H1 (cell line): ENCODE results near the gene GALNT2. TPM values are rescaled to one million over a fixed set of nuclear protein-coding genes. Genes with fewer than 3 reads are reported as not detected.

Experiments
- CTCF ChIA-PET: fragments of 300-600 bp; sonication (Branson Sonifier 250); formaldehyde crosslinking; loops from one replicate; lab custom pipeline; 2021; ENCODE audit not compliant: partially characterized antibody; lab: Charles Lee
- POLR2A ChIA-PET: fragments of 300-600 bp; sonication (Branson Sonifier 250); formaldehyde crosslinking; loops from one replicate; lab custom pipeline; 2021; ENCODE audit warnings: inconsistent platforms; ENCODE audit not compliant: partially characterized antibody; lab: Charles Lee
- DNase-seq, 2 experiments: peaks; one replicate each; pipeline versions ENCODE4 v3.0.0 to v3.0.0-alpha.2; 2010 to 2022; ENCODE audit warnings: low spot score in 2 of 2, low read depth in 1 of 2, mixed read lengths in 1 of 2
- FAIRE-seq: peaks from 2 replicates; lab custom pipeline; 2011; peaks lifted over from hg19 to GRCh38; lab: Jason Lieb, UNC
- H2AFZ ChIP-seq: 2 replicates; pipeline ENCODE4 v1.8.1; 2012; ENCODE audit warnings: low read length, inconsistent platforms
- H2AK5ac ChIP-seq: 2 replicates; pipeline ENCODE4 v1.6.1; 2013; ENCODE audit warnings: low read depth, low read length
- H2BK120ac ChIP-seq: replicated peaks from 2 replicates; pipeline ENCODE3; 2013; ENCODE audit warnings: low read depth, low read length, inconsistent platforms
- H2BK12ac ChIP-seq: 2 replicates; pipeline ENCODE4 v1.6.1; 2013; ENCODE audit warnings: low read depth, low read length
- H2BK15ac ChIP-seq: 2 replicates; pipeline ENCODE4 v1.6.1; 2013; ENCODE audit warnings: low read length
- H2BK20ac ChIP-seq: 2 replicates; pipeline ENCODE4 v1.6.1; 2013; ENCODE audit warnings: low read length
- H2BK5ac ChIP-seq: 2 replicates; pipeline ENCODE4 v1.6.1; 2013; ENCODE audit warnings: low read depth, low read length
- H3K14ac ChIP-seq: 2 replicates; pipeline ENCODE4 v1.6.1; 2013; ENCODE audit warnings: inconsistent platforms; ENCODE audit not compliant: insufficient read length
- H3K18ac ChIP-seq: 2 replicates; pipeline ENCODE4 v1.6.1; 2013; ENCODE audit warnings: low read length; ENCODE audit errors: extremely low read depth
- H3K23ac ChIP-seq: 2 replicates; pipeline ENCODE4 v1.6.1; 2013; ENCODE audit warnings: inconsistent platforms; ENCODE audit not compliant: insufficient read length
- H3K23me2 ChIP-seq: 2 replicates; pipeline ENCODE4 v1.6.1; 2013; ENCODE audit warnings: low read depth, low read length
- H3K27ac ChIP-seq: 2 replicates; pipeline ENCODE4 v1.6.1; 2011; ENCODE audit warnings: low read depth, low read length, inconsistent platforms
- H3K27me3 ChIP-seq, 4 experiments: replicated peaks in 1 of 4; 1 replicate in 1 of 4; 2 replicates in 3 of 4; pipeline versions ENCODE4 v1.6.1 to v1.8.1; 2011 to 2013; ENCODE audit warnings: low read length in 3 of 4, mild to moderate bottlenecking in 3 of 4, inconsistent platforms in 2 of 4, mixed read lengths in 2 of 4, moderate library complexity in 1 of 4; ENCODE audit not compliant: control insufficient read depth in 3 of 4, insufficient read depth in 3 of 4; ENCODE audit errors: extremely low read depth in 1 of 4
- H3K36me3 ChIP-seq, 4 experiments: 2 replicates each; pipeline versions ENCODE4 v1.6.1 to v1.8.1; 2011 to 2013; ENCODE audit warnings: mild to moderate bottlenecking in 4 of 4, low read length in 3 of 4, moderate library complexity in 2 of 4, control low read depth in 1 of 4, inconsistent platforms in 1 of 4; ENCODE audit not compliant: insufficient read depth in 4 of 4, control insufficient read depth in 2 of 4
- H3K4ac ChIP-seq: replicated peaks from 2 replicates; pipeline ENCODE3; 2013; ENCODE audit warnings: low read length, low read depth, mixed read lengths, inconsistent platforms; ENCODE audit not compliant: insufficient read length
- H3K4me1 ChIP-seq, 4 experiments: replicated peaks in 1 of 4; 1 replicate in 1 of 4; 2 replicates in 3 of 4; pipeline versions ENCODE4 v1.6.1 to v1.8.1; 2011 to 2013; ENCODE audit warnings: low read length in 3 of 4, inconsistent platforms in 2 of 4, mixed read lengths in 1 of 4; ENCODE audit not compliant: insufficient read depth in 4 of 4, control insufficient read depth in 3 of 4
- H3K4me2 ChIP-seq, 2 experiments: 2 replicates each; pipeline versions ENCODE4 v1.6.1 to v1.8.1; 2011 to 2013; ENCODE audit warnings: low read depth in 2 of 2, low read length in 2 of 2, control low read depth in 1 of 2, inconsistent platforms in 1 of 2, mild to moderate bottlenecking in 1 of 2; ENCODE audit not compliant: insufficient read depth in 1 of 2
- H3K4me3 ChIP-seq, 4 experiments: fragments of 200-600, 300-600 bp in 1 of 4; sonication (generic), shearing (Covaris generic), sonication (Bioruptor Twin) in 1 of 4; 2 replicates each; pipeline versions ENCODE4 v1.5.1 to v1.8.1; 2011 to 2016; ENCODE audit warnings: low read length in 4 of 4, low read depth in 3 of 4, control low read depth in 2 of 4, inconsistent platforms in 2 of 4, mild to moderate bottlenecking in 2 of 4, mixed read lengths in 1 of 4, moderate library complexity in 1 of 4; ENCODE audit not compliant: insufficient read depth in 2 of 4; ENCODE audit errors: extremely low read depth in 1 of 4
- H3K56ac ChIP-seq: replicated peaks from 2 replicates; pipeline ENCODE3; 2013; ENCODE audit warnings: low read depth, mild to moderate bottlenecking, mixed read lengths, low read length, inconsistent platforms; ENCODE audit not compliant: insufficient read length
- H3K79me1 ChIP-seq: 2 replicates; pipeline ENCODE4 v1.6.1; 2013; ENCODE audit warnings: low read depth, low read length, control low read depth
- H3K79me2 ChIP-seq, 2 experiments: 2 replicates each; pipeline versions ENCODE4 v1.6.1 to v1.8.1; 2012 to 2013; ENCODE audit warnings: low read length in 2 of 2, mild to moderate bottlenecking in 2 of 2, inconsistent platforms in 1 of 2; ENCODE audit not compliant: insufficient read depth in 2 of 2, control insufficient read depth in 1 of 2
- H3K9ac ChIP-seq, 4 experiments: replicated peaks in 1 of 4; 1 replicate in 1 of 4; 2 replicates in 3 of 4; pipeline versions ENCODE4 v1.6.1 to v1.8.1; 2011 to 2013; ENCODE audit warnings: low read depth in 3 of 4, low read length in 3 of 4, control low read depth in 2 of 4, mild to moderate bottlenecking in 2 of 4, moderate library complexity in 2 of 4, inconsistent platforms in 1 of 4; ENCODE audit errors: extremely low read depth in 1 of 4
- H3K9me3 ChIP-seq, 2 experiments: 2 replicates each; pipeline versions ENCODE4 v1.6.1 to v1.8.1; 2012 to 2013; ENCODE audit warnings: mild to moderate bottlenecking in 2 of 2, moderate library complexity in 2 of 2, control low read depth in 1 of 2, inconsistent platforms in 1 of 2, low read depth in 1 of 2, low read length in 1 of 2, mixed read lengths in 1 of 2; ENCODE audit not compliant: insufficient read depth in 2 of 2
- H4K20me1 ChIP-seq, 2 experiments: replicated peaks in 1 of 2; 2 replicates each; pipeline versions ENCODE3 to v1.8.1; 2011 to 2013; ENCODE audit warnings: inconsistent platforms in 2 of 2, low read length in 2 of 2, mild to moderate bottlenecking in 1 of 2; ENCODE audit not compliant: insufficient read depth in 2 of 2, control insufficient read depth in 1 of 2
- H4K5ac ChIP-seq: 2 replicates; pipeline ENCODE4 v1.6.1; 2013; ENCODE audit warnings: low read length, low read depth, mixed read lengths, inconsistent platforms; ENCODE audit not compliant: insufficient read length
- H4K8ac ChIP-seq: 2 replicates; pipeline ENCODE4 v1.8.0; 2013; ENCODE audit warnings: mild to moderate bottlenecking, moderate library complexity, low read length, inconsistent platforms; ENCODE audit not compliant: insufficient read depth; ENCODE audit errors: extremely low read depth
- H4K91ac ChIP-seq: replicated peaks from 2 replicates; pipeline ENCODE3; 2013; ENCODE audit warnings: low read length, mixed read lengths, inconsistent platforms; ENCODE audit not compliant: insufficient read length
- CEBPB ChIP-seq: IDR thresholded peaks from 2 replicates; pipeline ENCODE4 v1.6.1; 2012; ENCODE audit warnings: low read depth, low read length
- JUN ChIP-seq: IDR thresholded peaks from 2 replicates; pipeline ENCODE4 v1.6.1; 2011; ENCODE audit warnings: low read depth, mild to moderate bottlenecking, improper control_type of control experiment, low read length
- KDM4A ChIP-seq: IDR thresholded peaks from one replicate; pipeline ENCODE4 v1.7.1; 2012; ENCODE audit warnings: low read depth, mild to moderate bottlenecking, moderate library complexity, low read length, inconsistent platforms; ENCODE audit not compliant: severe bottlenecking
- TAF1 ChIP-seq: IDR thresholded peaks from 2 replicates; pipeline ENCODE4 v1.6.1; 2011; ENCODE audit warnings: mild to moderate bottlenecking, low read depth, low read length
- WGBS, 2 experiments: shearing (Covaris generic) in 1 of 2; methylation state at CpG; one replicate each; pipeline versions ENCODE4 v1.1.6 to v1.1.7; 2013 to 2015; ENCODE audit warnings: low lambda C conversion rate in 2 of 2, mixed read lengths in 2 of 2, inconsistent platforms in 1 of 2, low coverage in 1 of 2, missing lambda C conversion rate in 1 of 2; ENCODE audit not compliant: insufficient replicate concordance in 2 of 2, insufficient coverage in 1 of 2, insufficient read length in 1 of 2; ENCODE audit errors: extremely low coverage in 1 of 2, missing lambda C conversion rate in 1 of 2; 5-methylcytosine and 5-hydroxymethylcytosine counted together
- polyA plus RNA-seq, 7 experiments: library from polyadenylated mRNA; depleted of rRNA in 3 of 7; stranded (reverse) in 5 of 7; unstranded in 2 of 7; fragments of >200 nt in 5 of 7; fragments of 200-250 nt in 2 of 7; gene quantifications; 1 replicate in 5 of 7; 2 replicates in 1 of 7; 4 replicates in 1 of 7; pipeline versions ENCODE4 v1.2.1 to v1.2.3, GENCODE V29; 2011 to 2013; ENCODE audit warnings: missing spikeins in 2 of 7, mixed read lengths in 2 of 7
- total RNA-seq: library from RNA; stranded (reverse); fragmentation: NEBNext Ultra II Directional; extraction: Animal tissue kit (Norgen Biotek cat#: 25700); gene quantifications from 2 replicates; pipeline ENCODE4 v1.2.1, GENCODE V29; 2021

GALNT2 gene
- total and polyA plus RNA-seq, 2 of the 8 experiments (the other 6 are each of a cell fraction or from before 2014, with no cell fraction given), result 34.5 to 75.3 TPM

- DNase-seq (no peak), FAIRE-seq (no peak)
- no peak overlapping the region for H2AFZ ChIP-seq
- no peak overlapping the region for H4K91ac ChIP-seq
- no peak overlapping the region for H4K5ac ChIP-seq
- no peak overlapping the region for H3K18ac ChIP-seq
- ChIA-PET POLR2A (interaction anchor here (0.5 to 1.2 kb wide), 2 partner anchors 10 to 23 kb away, joined by 3 read pairs; no protein-coding TSS in a partner anchor), CTCF (interaction anchor here (1.1 kb wide), 1 partner anchor 41 kb away, joined by 3 read pairs; no protein-coding TSS in a partner anchor)
- no peak overlapping the region for H3K23ac ChIP-seq
- H2BK20ac ChIP-seq, result no peak overlapping the region
- no peak overlapping the region for H3K9ac ChIP-seq
- no peak overlapping the region for H2BK120ac ChIP-seq
- H3K9me3 ChIP-seq, result no peaks in the 10 kb centered on the region
- H3K4me2 ChIP-seq, result no peak overlapping the region
- no peaks in the 10 kb centered on the region for H3K36me3 ChIP-seq
- 0 out of 7 replicates have a peak, but pooled peaks cover 0 to 2% (median 0%) of the 10 kb centered on the region in 4 experiments for H3K4me1 ChIP-seq
- no peak overlapping the region for H2BK12ac ChIP-seq
- no peak overlapping the region for H3K56ac ChIP-seq
- 88% methylated on average over 8 of the region's 8 CpGs; no CpG with 5 or more reads in 1 of the 2 experiments for WGBS, 2 experiments
- H3K14ac ChIP-seq, result no peak overlapping the region
- H4K8ac ChIP-seq, result no peak overlapping the region
- H3K4me3 ChIP-seq, result no peak overlapping the region
- no peak overlapping the region for H3K4ac ChIP-seq
- H3K79me1 ChIP-seq, result peaks cover 12% of the 10 kb centered on the region; the same call in 1 of the 2 replicates
- no peak overlapping the region for H3K27ac ChIP-seq
- peaks cover 0 to 62% of the 10 kb centered on the region in 2 experiments; a peak in 2 of 4 replicates for H3K79me2 ChIP-seq
- H2BK15ac ChIP-seq, result no peak overlapping the region
- peaks cover 0 to 4% of the 10 kb centered on the region in 2 experiments for H4K20me1 ChIP-seq
- no peaks in the 10 kb centered on the region; the same call in 1 of the 2 replicates for H3K23me2 ChIP-seq
- H2AK5ac ChIP-seq, result no peak overlapping the region
- H3K27me3 ChIP-seq, result no peaks in the 10 kb centered on the region
- H2BK5ac ChIP-seq, result no peak overlapping the region
- no peak for TF ChIP-seq CEBPB
- no peak for TF ChIP-seq JUN
- no peak for TF ChIP-seq KDM4A
- no peak for TF ChIP-seq TAF1
These were observed 94.1 kb downstream of the GALNT2 start for GRCh38 chr1:230160957-230161771.
